OCI-LY7 (cell line): ENCODE data around the gene ATP8B1.

Experiments
- EZH2phosphoT487 ChIP-seq: fragments of 200-600 bp; sonication (generic); IDR thresholded peaks from 2 replicates; pipeline ENCODE4 v1.6.1; 2018; ENCODE audit warnings: low read depth, borderline replicate concordance, mild to moderate bottlenecking, mixed run types, antibody characterized with exemption, low read length, moderate library complexity, mixed read lengths
- TF ChIP-seq, protein P1 (sequence below): fragments of 200-600 bp; sonication (generic); conservative IDR thresholded peaks from 2 replicates; pipeline ENCODE4 v1.5.1; 2014; ENCODE audit warnings: mild to moderate bottlenecking, antibody characterized with exemption, low read length, moderate library complexity, mixed read lengths

DNA sequence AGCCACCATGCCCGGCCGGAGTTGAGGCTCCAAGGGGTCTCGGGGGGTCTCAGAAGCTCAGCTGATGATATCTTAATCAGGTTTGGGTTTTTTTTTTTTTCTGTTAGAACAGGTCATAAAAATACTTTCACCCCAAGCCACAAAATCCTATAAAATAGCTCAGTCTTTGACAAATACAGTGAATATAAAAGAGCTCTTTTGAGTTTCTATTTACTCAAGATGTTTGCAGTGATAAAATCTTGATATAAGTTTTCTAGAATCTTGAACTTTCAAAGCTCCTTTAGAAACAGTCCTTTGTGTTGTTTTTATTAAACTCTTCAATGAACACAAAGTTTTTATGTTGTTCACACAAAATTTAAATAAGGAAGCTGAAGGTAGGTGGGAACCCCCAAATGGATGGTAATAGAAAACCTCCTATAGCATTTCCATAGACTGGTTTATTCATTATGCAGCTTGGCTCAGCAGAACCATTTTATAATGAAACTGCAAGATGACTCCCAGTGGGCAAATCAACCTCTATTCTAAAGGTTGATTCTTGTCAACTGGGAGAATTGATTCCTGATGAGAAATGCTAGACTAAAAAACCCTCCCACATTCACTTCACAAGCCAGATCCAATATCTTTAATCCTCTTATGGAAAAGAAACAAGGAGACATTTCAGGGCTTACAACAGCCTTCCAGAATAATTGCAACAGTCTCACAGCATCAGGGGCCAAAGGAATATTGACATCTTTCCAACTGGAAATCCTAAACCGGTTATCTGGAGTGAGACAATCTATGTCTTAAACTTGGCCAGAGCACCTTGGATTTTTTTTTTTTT, 167.9 kb downstream of the ATP8B1 start:
- TF ChIP-seq, protein P1, sequence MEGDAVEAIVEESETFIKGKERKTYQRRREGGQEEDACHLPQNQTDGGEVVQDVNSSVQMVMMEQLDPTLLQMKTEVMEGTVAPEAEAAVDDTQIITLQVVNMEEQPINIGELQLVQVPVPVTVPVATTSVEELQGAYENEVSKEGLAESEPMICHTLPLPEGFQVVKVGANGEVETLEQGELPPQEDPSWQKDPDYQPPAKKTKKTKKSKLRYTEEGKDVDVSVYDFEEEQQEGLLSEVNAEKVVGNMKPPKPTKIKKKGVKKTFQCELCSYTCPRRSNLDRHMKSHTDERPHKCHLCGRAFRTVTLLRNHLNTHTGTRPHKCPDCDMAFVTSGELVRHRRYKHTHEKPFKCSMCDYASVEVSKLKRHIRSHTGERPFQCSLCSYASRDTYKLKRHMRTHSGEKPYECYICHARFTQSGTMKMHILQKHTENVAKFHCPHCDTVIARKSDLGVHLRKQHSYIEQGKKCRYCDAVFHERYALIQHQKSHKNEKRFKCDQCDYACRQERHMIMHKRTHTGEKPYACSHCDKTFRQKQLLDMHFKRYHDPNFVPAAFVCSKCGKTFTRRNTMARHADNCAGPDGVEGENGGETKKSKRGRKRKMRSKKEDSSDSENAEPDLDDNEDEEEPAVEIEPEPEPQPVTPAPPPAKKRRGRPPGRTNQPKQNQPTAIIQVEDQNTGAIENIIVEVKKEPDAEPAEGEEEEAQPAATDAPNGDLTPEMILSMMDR = no peak
- no peak for TF ChIP-seq EZH2phosphoT487
